GM18505 (cell line): ENCODE data around the gene MCRIP2.

Experiments
- ATAC-seq: cut with Tn5 transposase; IDR thresholded peaks from one replicate; pipeline ENCODE4 v1.9.1; 2021; ENCODE audit not compliant: unreplicated experiment
- POLR2A ChIP-seq: IDR thresholded peaks from 4 replicates; pipeline ENCODE4 v1.6.1; 2011; ENCODE audit warnings: borderline replicate concordance; ENCODE audit not compliant: insufficient read depth, insufficient read length; ENCODE audit errors: extremely low read depth

Gene MCRIP2

DNA sequence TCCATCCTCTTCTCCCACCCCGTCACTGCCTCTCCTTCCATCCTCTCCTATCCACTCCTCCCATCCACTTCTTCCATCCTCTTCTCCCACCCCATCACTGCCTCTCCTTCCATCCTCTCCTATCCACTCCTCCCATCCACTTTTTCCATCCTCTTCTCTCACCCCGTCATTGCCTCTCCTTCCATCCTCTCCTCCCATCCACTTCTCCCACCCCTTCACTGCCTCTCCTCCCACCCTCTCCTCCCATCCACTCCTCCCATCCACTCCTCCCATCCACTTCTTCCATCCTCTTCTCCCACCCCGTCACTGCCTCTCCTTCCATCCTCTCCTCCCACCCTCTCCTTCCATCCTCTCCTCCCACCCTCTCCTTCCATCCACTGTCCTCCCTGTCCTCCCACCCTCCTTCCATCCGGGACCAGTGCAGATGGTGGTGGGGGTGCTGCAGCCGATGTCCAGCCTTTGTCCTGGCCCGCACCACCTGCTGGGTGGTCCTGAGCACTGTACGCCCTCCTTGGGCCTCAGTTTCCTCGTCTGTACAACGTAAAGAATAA is 9.7 kb upstream of the MCRIP2 start:
- TF ChIP-seq POLR2A, result no peak

GRCh38 chr16:632486-633335 is 8.9 kb upstream of the MCRIP2 start:
- TF ChIP-seq POLR2A, result peak; percentile 1
- no peak for ATAC-seq

More for the DNA sequence above, 9.7 kb upstream of the MCRIP2 start:
- ATAC-seq, result no peak

DNA sequence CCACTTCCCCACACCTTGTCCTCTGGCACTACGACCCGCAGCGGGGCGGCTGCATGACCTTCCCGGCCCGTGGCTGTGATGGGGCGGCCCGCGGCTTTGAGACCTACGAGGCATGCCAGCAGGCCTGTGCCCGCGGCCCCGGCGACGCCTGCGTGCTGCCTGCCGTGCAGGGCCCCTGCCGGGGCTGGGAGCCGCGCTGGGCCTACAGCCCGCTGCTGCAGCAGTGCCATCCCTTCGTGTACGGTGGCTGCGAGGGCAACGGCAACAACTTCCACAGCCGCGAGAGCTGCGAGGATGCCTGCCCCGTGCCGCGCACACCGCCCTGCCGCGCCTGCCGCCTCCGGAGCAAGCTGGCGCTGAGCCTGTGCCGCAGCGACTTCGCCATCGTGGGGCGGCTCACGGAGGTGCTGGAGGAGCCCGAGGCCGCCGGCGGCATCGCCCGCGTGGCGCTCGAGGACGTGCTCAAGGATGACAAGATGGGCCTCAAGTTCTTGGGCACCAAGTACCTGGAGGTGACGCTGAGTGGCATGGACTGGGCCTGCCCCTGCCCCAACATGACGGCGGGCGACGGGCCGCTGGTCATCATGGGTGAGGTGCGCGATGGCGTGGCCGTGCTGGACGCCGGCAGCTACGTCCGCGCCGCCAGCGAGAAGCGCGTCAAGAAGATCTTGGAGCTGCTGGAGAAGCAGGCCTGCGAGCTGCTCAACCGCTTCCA is 8.1 kb upstream of the MCRIP2 start:
- no peak for TF ChIP-seq POLR2A
- no peak for ATAC-seq

DNA sequence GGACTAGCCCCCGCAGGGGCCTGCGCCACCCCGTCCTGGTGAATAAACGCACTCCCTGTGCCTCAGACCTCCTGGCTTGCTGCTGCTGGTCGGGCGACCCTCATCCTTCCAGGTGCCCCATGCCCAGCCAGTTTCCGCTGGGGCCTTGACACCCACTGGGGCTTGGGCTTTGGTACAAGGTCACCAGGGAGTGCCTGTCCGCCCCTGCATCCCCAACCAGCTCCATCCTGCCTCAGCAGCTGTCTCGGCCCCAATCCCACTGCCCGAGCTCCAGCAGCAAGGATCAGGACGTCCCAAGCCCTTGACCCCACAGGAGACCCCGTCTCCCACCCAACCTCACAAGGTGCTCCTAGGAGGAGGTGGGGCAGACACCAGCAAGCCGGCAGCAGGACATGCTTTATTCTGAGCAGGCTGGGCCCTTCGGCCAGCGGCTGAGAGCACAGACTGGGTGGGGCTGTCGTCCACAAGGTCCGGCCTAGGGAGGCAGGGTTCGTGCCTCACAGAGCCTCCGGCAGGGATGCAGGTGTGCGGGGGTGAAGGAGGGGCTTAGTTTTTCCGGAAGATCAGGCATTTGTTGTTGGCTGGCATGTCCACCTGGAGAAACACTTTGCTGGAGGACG is 7.5 kb upstream of the MCRIP2 start:
- ATAC-seq, result no peak

GRCh38 chr16:634996-635395 is 6.6 kb upstream of the MCRIP2 start:
- no peak for ATAC-seq
- TF ChIP-seq POLR2A, result no peak

More for the DNA sequence above, 7.5 kb upstream of the MCRIP2 start:
- TF ChIP-seq POLR2A, result no peak

- ATAC-seq, result no peak
- TF ChIP-seq POLR2A, result no peak
Observed at GRCh38 chr16:635573-636205, 5.9 kb upstream of the MCRIP2 start.

- TF ChIP-seq POLR2A, result peak; percentile 72
- peak; percentile 62 for ATAC-seq
Observed at GRCh38 chr16:636206-637080, 5.2 kb upstream of the MCRIP2 start, which contains the start of gene METTL26. Gene METTL26 (minus strand): TSS chr16:636305. CDS start chr16:636290, 15 bp downstream.

- ATAC-seq, result no peak
- TF ChIP-seq POLR2A, result no peak
Observed at GRCh38 chr16:637081-638018, 4.3 kb upstream of the MCRIP2 start.

GRCh38 chr16:638034-638543 is 3.5 kb upstream of the MCRIP2 start:
- ATAC-seq, result no peak
- TF ChIP-seq POLR2A, result no peak

DNA sequence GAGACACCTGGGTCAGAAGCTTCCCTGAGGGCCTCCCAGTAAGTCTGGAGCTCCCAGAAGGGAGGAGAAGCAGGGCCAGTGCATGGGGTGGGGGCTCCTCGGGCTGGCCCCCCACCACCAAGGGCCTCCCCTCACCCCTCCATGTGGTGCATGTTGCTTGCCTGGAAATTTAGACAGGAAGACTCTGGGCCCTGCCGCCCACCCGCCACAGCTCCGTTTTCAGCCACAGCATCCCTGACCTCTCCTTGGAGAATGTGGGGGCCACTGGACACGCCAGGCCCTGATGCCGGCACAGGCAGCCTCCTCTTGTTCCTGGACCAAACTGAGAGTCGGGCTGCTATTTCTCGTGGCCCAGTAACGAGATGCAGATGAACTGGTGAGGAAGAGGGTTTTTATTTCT is 2.8 kb upstream of the MCRIP2 start:
- no peak for ATAC-seq
- no peak for TF ChIP-seq POLR2A

GRCh38 chr16:640614-641013 is 1.0 kb upstream of the MCRIP2 start:
- no peak for TF ChIP-seq POLR2A
- ATAC-seq, result no peak
